Suppressor macrophage treated with lipopolysaccharide for 1 hour (primary cell): ENCODE data around the gene CMBL.
"Not testable (repeated sequence)": the region's sequence is repeated elsewhere in the genome, so short reads cannot be mapped to it uniquely, and the experiment has no call there.

ENCODE experiments used
- DNase-seq, 3 donors: peaks; one replicate each; pipeline ENCODE4 v3.0.0-alpha.2; 2020 to 2022

Gene CMBL

GRCh38 chr5:10283927-10284635 lies 23.6 kb downstream of the CMBL start:
- DNase-seq: peak; percentile 74 to 91 (median 89)

GRCh38 chr5:10279925-10280720 lies 27.6 kb downstream of the CMBL start:
- no peak for DNase-seq

DNA sequence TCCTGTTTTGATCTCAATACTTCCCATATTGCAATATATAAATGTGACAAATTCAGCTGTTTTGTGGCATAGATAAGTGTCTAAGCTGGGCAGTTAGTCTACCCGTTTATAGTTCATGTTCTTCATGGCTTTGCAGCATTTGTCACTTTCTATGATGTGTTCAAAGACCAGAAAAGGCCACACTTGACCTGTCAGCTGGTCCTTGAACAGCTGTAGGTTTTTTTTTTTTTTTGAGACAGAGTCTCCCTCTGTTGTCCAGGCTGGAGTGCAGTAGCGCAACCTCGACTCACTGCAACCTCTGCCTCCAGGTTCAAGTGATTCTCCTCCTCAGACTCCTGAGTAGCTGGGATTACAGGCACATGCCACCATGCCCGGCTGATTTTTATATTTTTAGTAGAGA lies 28.4 kb downstream of the CMBL start:
- DNase-seq: no peak

GRCh38 chr5:10278658-10279279 lies 28.9 kb downstream of the CMBL start:
- DNase-seq: no peak

- DNase-seq: no peak
These were observed 29.7 kb downstream of the CMBL start for GRCh38 chr5:10277773-10278630.

DNA sequence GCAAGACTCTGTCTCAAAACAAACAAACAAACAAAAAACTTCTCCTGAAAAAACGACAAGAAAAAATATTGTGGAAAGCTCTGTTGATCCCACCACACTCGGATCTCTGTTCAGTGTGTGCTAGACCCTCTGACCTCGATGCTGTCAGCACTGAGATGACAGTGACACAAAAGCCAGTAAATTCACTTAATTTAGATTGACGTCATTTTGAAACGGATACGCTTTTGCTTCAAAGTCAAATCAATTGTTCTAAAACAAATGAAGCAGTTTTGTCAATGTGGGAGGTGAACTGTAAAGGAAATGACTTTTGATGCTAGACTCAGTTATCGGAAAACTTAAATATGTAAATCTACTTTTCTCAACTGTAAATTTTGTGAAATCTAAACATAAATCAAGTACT lies 31.0 kb downstream of the CMBL start:
- DNase-seq: no peak

- DNase-seq: no peak
These were observed 31.7 kb downstream of the CMBL start for GRCh38 chr5:10275991-10276390.

- DNase-seq: no peak
These were observed 32.2 kb downstream of the CMBL start for GRCh38 chr5:10275460-10275859.

DNA sequence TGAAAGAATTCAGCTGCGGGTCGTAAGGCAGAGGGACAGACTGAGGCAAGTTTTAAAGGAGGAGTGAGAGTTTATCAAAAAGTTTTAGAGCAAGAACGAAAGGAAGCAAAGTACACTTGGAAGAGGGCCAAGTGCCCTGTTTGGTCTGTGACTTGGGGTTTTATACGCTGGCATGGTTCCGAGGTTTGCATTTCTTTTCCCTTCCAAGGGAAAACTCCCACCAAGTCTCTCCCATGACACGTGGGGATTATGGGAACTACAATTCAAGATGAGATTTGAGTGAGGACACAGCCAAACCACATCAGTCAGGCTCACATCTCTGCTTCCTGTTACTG lies 34.9 kb downstream of the CMBL start:
- DNase-seq: not testable (repeated sequence)

GRCh38 chr5:10272053-10272874 lies 35.4 kb downstream of the CMBL start:
- no peak for DNase-seq

- DNase-seq: no peak
These were observed 39.6 kb downstream of the CMBL start for GRCh38 chr5:10268100-10268499.

- no peak for DNase-seq
These were observed 40.9 kb downstream of the CMBL start for GRCh38 chr5:10266839-10267238.

DNA sequence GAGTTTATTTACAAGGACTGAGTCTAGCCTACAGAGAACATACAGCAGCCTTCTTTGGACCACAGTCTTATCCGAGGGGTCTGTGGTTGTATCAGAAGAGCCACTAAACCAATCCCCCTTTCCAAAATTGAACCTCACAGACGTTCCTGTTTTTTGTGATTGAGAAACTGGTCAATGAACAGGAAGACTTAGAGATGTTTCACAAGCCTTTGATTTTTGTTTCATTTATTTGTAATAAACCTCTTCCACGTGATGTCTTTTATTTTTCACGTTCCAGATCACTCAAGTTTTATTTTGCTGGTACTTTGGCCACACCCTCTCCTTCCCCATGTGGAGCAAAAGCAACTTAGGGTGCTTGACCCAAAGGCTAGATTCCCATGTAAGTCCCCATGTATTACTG lies 41.6 kb downstream of the CMBL start:
- peak in 2 of 3 donors; percentile 38 to 49 for DNase-seq

GRCh38 chr5:10265245-10266109 lies 42.2 kb downstream of the CMBL start:
- DNase-seq: no peak

- peak in 2 of 3 donors; percentile 41 to 46 for DNase-seq
These were observed 43.1 kb downstream of the CMBL start for GRCh38 chr5:10264604-10265003.

DNA sequence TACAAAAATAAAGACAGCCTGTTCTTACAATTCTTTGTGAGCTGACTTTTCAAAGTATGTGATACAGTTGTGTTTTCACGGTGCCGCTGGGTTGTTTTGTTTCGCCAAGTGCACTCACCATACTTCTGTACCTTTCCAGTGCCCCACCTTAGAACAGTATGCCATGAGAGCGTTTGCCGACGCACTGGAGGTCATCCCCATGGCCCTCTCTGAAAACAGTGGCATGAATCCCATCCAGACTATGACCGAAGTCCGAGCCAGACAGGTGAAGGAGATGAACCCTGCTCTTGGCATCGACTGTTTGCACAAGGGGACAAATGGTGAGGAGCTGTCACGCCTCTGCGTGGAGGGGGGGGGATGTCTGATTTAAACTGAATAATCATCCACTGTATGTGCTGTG lies 44.7 kb downstream of the CMBL start:
- DNase-seq: no peak

DNA sequence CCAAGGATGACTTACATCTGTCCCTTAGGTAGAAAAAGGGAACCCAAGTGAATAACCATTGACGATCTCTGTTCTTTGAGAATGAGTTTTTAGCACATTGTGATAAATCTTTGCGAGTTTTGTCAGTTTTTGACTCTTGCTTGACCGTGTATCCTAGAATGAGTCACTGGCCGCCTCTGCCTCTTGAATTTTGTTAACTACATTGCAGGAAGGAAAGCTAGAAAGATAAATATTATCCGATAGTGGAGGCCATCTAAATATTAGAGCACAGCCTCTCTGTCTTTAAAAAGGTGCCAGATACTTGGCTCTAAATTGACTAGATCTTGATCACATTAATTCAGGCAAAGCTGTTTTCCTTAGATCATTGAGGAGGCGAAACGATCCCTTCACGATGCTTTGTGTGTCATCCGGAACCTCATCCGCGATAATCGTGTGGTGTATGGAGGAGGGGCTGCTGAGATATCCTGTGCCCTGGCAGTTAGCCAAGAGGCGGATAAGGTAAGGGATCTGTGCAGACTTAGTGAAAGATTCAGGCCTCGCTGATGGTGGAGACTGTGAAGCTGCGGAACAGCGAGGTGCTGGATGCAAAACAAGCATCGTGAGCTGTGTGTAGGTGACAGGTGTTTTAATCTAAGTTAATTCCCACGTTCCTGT lies 45.5 kb downstream of the CMBL start:
- no peak for DNase-seq

DNA sequence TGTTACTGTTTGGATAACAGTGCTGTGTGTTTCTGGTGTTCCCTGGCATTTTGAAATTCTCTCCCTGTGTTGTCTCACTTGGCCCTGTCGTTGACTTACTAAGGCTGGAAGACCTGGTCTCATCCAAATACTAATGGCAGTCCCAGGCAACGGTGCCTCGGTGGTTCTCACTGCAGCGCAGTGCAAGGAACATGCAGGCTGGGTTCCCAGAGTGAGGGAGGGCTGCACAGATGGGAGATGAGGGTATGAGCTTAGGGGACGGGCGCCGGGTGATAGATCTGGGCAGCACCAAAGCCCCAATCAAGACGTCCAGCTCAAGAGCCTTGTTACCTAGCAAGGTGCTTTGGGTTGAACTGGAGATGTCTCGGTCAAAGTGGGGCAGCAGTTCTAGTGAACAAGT lies 46.6 kb downstream of the CMBL start:
- no peak for DNase-seq

- no peak for DNase-seq
These were observed 47.8 kb downstream of the CMBL start for GRCh38 chr5:10259899-10260298.

DNA sequence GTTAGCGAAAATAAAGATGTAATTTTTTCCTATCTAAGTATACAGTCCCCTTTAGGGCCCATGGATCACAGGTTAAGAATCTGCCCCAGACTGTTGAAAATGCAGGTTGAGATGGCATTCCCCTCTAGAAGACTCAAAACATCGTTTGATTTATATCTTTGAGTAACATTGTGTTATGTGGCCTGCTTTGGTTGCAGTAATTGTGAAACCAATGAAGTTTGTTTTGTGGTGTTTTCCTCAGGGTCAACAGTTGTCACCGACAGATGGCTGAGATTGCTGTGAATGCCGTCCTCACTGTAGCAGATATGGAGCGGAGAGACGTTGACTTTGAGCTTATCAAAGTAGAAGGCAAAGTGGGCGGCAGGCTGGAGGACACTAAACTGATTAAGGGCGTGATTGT lies 49.8 kb downstream of the CMBL start:
- no peak for DNase-seq

- DNase-seq: no peak
These were observed 53.0 kb downstream of the CMBL start for GRCh38 chr5:10254686-10255085.
